ENCODE results near the gene HCFC1R1. TPM values are rescaled to one million over a fixed set of nuclear protein-coding genes. Genes with fewer than 3 reads are reported as not detected.

HCFC1R1 gene
- total RNA-seq, 1 donor from 2014 or later, result 43.2 TPM

DNA sequence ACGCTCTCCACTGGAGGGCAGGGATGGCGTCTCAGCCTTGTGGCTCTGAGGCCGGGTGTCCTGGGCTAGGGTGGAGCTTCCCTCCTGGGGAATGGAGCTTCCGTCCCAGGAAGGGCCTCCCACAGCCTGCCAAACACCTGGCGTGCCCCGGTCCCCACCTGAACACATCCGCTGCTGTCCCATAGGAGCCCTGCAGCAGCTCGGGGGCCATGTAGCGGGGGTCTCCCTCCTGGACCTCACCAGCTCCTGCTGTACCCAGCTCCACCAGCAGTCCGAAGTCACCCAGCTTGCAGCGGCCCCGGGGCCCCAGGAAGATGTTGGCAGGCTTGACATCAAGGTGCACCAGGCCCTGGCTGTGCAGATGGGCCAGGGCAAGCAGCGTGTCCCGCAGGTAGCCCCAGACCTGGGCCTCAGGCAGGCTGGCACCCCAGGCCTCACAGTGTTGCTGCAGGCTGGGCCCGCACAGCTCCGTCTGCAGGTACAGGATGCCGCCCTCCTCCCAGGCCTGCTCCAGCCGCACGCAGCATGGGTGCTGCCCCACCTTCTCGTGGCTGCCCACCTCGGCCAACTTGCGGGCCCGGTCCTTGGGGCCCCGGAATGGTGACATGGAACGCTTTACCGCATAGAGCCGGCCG is 48.5 kb downstream of the HCFC1R1 start:
- intact Hi-C loops (cut with DNase I), result no loop called here
- no peak overlapping the region for H3K27ac ChIP-seq
- no peak for TF ChIP-seq CTCF (IDR thresholded peaks at IDR 0.05)
- no peaks in the 10 kb centered on the region for H3K36me3 ChIP-seq
- DNase-seq (no peak), ATAC-seq (no peak)
- no peak overlapping the region for H3K4me3 ChIP-seq
- H3K9me3 ChIP-seq, result no peaks in the 10 kb centered on the region
- peaks cover 24% of the 10 kb centered on the region for H3K4me1 ChIP-seq
- peaks cover 4% of the 10 kb centered on the region for H3K27me3 ChIP-seq (ENCODE audit: low read depth)

GRCh38 chr16:2974319-2975056 is 49.3 kb downstream of the HCFC1R1 start:
- no peak for DNase-seq
- intact Hi-C loops (cut with DNase I), result no loop called here
- no peak for ATAC-seq
- TF ChIP-seq CTCF (IDR thresholded peaks at IDR 0.05), result no peak
- H3K4me1 ChIP-seq, result peaks cover 24% of the 10 kb centered on the region
- H3K27me3 ChIP-seq (ENCODE audit: low read depth), result peaks cover 3% of the 10 kb centered on the region
- H3K36me3 ChIP-seq, result no peaks in the 10 kb centered on the region
- H3K27ac ChIP-seq, result no peak overlapping the region
- no peak overlapping the region for H3K4me3 ChIP-seq
- no peaks in the 10 kb centered on the region for H3K9me3 ChIP-seq

GRCh38 chr16:2973605-2974318 is 50.0 kb downstream of the HCFC1R1 start:
- H3K27ac ChIP-seq, result no peak overlapping the region
- intact Hi-C loops (cut with DNase I), result no loop called here
- H3K4me3 ChIP-seq, result no peak overlapping the region
- no peaks in the 10 kb centered on the region for H3K27me3 ChIP-seq (ENCODE audit: low read depth)
- no peak for TF ChIP-seq CTCF (IDR thresholded peaks at IDR 0.05)
- no peak for ATAC-seq
- H3K4me1 ChIP-seq, result peaks cover 24% of the 10 kb centered on the region
- no peak for DNase-seq
- no peaks in the 10 kb centered on the region for H3K9me3 ChIP-seq
- H3K36me3 ChIP-seq, result no peaks in the 10 kb centered on the region

DNA sequence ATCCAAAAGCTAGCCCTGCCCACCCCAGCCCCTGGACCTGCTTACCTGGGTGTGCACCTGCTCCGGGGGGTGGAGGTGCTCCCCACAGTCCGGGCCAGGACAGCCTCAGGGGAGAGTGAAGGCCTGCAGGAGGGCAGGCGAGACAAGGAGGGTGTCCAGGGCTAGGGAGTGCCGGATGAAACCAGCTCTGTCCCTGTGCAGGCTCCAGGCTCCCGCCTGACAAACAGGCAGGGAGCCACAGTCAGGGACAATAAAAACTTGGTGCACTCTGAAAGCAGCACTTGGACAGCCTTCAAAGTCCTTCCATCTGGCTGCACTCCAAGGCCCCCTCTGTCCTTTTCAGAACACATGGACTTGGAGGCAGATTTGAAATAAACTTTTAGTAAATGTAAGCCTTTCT is 50.6 kb downstream of the HCFC1R1 start:
- Histone ChIP-seq H3K36me3 (no peaks in the 10 kb centered on the region), H3K9me3 (no peaks in the 10 kb centered on the region), H3K27me3 (ENCODE audit: low read depth) (peaks cover 2% of the 10 kb centered on the region), H3K4me3 (no peak overlapping the region), H3K27ac (no peak overlapping the region), H3K4me1 (peaks cover 30% of the 10 kb centered on the region)
- intact Hi-C loops (cut with DNase I), result no loop called here
- DNase-seq (no peak), ATAC-seq (no peak)
- no peak for TF ChIP-seq CTCF (IDR thresholded peaks at IDR 0.05)

Other genes with a start within 250 kb of the HCFC1R1 start
- 196 TPM for gene ELOB, start 246.7 kb downstream of the HCFC1R1 start, total RNA-seq
- not detected for gene PRSS33, start 236.4 kb downstream of the HCFC1R1 start, total RNA-seq
- gene PRSS41, start 225.5 kb downstream of the HCFC1R1 start, total RNA-seq, result not detected
- 26.5 TPM for gene PRSS21, start 206.7 kb downstream of the HCFC1R1 start, total RNA-seq
- 4.5 TPM for gene ZG16B, start 193.6 kb downstream of the HCFC1R1 start, total RNA-seq
- 15.3 TPM for gene PRSS22, start 165.8 kb downstream of the HCFC1R1 start, total RNA-seq
- gene FLYWCH2, start 140.7 kb downstream of the HCFC1R1 start, total RNA-seq, result 27.8 TPM
- gene FLYWCH1, start 112.0 kb downstream of the HCFC1R1 start, total RNA-seq, result 34.7 TPM
- not detected for gene KREMEN2, start 59.7 kb downstream of the HCFC1R1 start, total RNA-seq
- 10.8 TPM for gene PAQR4, start 54.6 kb downstream of the HCFC1R1 start, total RNA-seq
- 4.0 TPM for gene PKMYT1, start 43.5 kb downstream of the HCFC1R1 start, total RNA-seq
- 1.0 TPM for gene CLDN9, start 11.0 kb downstream of the HCFC1R1 start, total RNA-seq
- gene CLDN6, start 5.8 kb downstream of the HCFC1R1 start, total RNA-seq, result not detected
- 28.8 TPM for gene TNFRSF12A, start 3.6 kb downstream of the HCFC1R1 start, total RNA-seq
- 26.8 TPM for gene THOC6, start 93 bp upstream of the HCFC1R1 start, total RNA-seq
- gene BICDL2, start 13.0 kb upstream of the HCFC1R1 start, total RNA-seq, result 19.5 TPM
- gene MMP25, start 22.6 kb upstream of the HCFC1R1 start, total RNA-seq, result 22.7 TPM
- 79.1 TPM for gene IL32, start 41.7 kb upstream of the HCFC1R1 start, total RNA-seq
- gene ZSCAN10, start 75.4 kb upstream of the HCFC1R1 start, total RNA-seq, result not detected
- gene ZNF205, start 88.6 kb upstream of the HCFC1R1 start, total RNA-seq, result 11.9 TPM
- gene ZNF213, start 111.1 kb upstream of the HCFC1R1 start, total RNA-seq, result 10.2 TPM
- not detected for gene OR1F1, start 164.3 kb upstream of the HCFC1R1 start, total RNA-seq
- gene ZNF200, start 211.2 kb upstream of the HCFC1R1 start, total RNA-seq, result 12.0 TPM
- 13.5 TPM for gene MEFV, start 232.7 kb upstream of the HCFC1R1 start, total RNA-seq

Data from lower lobe of right lung (tissue), 2 donors.